Adrenal gland (tissue), 12 donors: ENCODE measurements around the gene ELK4. TPM values are rescaled to one million over a fixed set of nuclear protein-coding genes. Genes with fewer than 3 reads are reported as not detected.
"Not testable (repeated sequence)": the region's sequence is repeated elsewhere in the genome, so short reads cannot be mapped to it uniquely, and the experiment has no call there.

Source experiments
- DNase-seq, 7 donors: peaks; one replicate each; pipeline ENCODE4 v3.0.0-alpha.2; 2019 to 2020
- H3K27ac ChIP-seq, 5 donors: fragments of 200-600 bp; sonication (generic) in 4 of 5; 1 replicate in 3 of 5; 2 replicates in 2 of 5; pipeline versions ENCODE4 v1.5.1 to v1.8.0; 2016 to 2020; ENCODE audit warnings: mild to moderate bottlenecking in 1 of 5
- H3K27me3 ChIP-seq: fragments of 200-600 bp; 2 replicates; pipeline ENCODE4 v1.8.0; 2021
- H3K36me3 ChIP-seq, 2 donors: fragments of 200-600 bp; replicated peaks in 1 of 2; 1 replicate in 1 of 2; 2 replicates in 1 of 2; pipeline versions ENCODE4 v1.5.1 to v1.8.0; 2018 to 2022
- H3K4me1 ChIP-seq, 2 donors: fragments of 200-600 bp; replicated peaks in 1 of 2; 1 replicate in 1 of 2; 2 replicates in 1 of 2; pipeline versions ENCODE4 v1.5.1 to v1.8.0; 2018 to 2021
- H3K4me3 ChIP-seq, 4 donors: fragments of 200-600 bp; sonication (generic) in 3 of 4; one replicate each; pipeline ENCODE4 v1.5.1; 2016 to 2018
- H3K9me3 ChIP-seq, 3 donors: fragments of 200-600 bp; sonication (generic) in 1 of 3; replicated peaks in 1 of 3; 1 replicate in 2 of 3; 2 replicates in 1 of 3; pipeline versions ENCODE4 v1.5.1 to v1.8.0; 2016 to 2021
- POLR2A ChIP-seq, 2 donors: fragments of 450-650 bp; IDR thresholded peaks; one replicate each; pipeline ENCODE4 v1.6.1; 2017; ENCODE audit warnings: antibody characterized with exemption in 2 of 2, mild to moderate bottlenecking in 2 of 2, moderate library complexity in 1 of 2
- WGBS, 4 donors: extraction: QIAGEN DNeasy Blood & Tissue Kit in 2 of 4; methylation state at CpG; one replicate each; pipeline versions ENCODE4 v1.1.5 to v1.1.7; 2013 to 2017; 5-methylcytosine and 5-hydroxymethylcytosine counted together
- intact Hi-C, 2 donors: fragments of 100-400 bp; cut with DNase I; formaldehyde crosslinking; loops; one replicate each; pipeline versions ENCODE4 v1.14.1 to v1.15.0; 2022 to 2023
- polyA plus RNA-seq, 3 donors: library from polyadenylated mRNA; stranded (reverse); fragments of 200-250 nt in 2 of 3; fragments of 350-450 nt in 1 of 3; fragmentation: Illumina TruSeq in 1 of 3; extraction: RNeasy Lipid Tissue Mini Kit (QIAGEN cat#74804) in 1 of 3; gene quantifications; one replicate each; pipeline ENCODE4 v1.2.3, GENCODE V29; 2013 to 2014
- total RNA-seq, 9 donors: library from RNA; depleted of rRNA in 4 of 9; stranded (reverse); fragments of >200 nt in 4 of 9; fragments of 120-200 nt in 1 of 9; fragmentation: NEBNext Ultra II Directional in 1 of 9; extraction: Animal tissue kit (Norgen Biotek cat#: 25700) in 1 of 9; gene quantifications; one replicate each; pipeline versions ENCODE4 v1.1.0 to v1.2.4, GENCODE V29; 2013 to 2023
- TF ChIP-seq, protein P1 (sequence below), 6 experiments: fragments of 450-650 bp in 4 of 6; fragments of 200-600 bp in 2 of 6; sonication (generic) in 1 of 6; IDR thresholded peaks; 1 replicate in 5 of 6; 2 replicates in 1 of 6; pipeline versions ENCODE4 v1.5.1 to v1.8.0; 2016 to 2021; ENCODE audit warnings: antibody characterized with exemption in 6 of 6, mild to moderate bottlenecking in 2 of 6, moderate library complexity in 1 of 6
- donor health status: healthy with polysubstance abuse.
- donor health status: Bipolar disorder and iron deficiency.
- donor health status: DM: yes; HTN: yes; CAD: no.
- donor health status: DM: no; HTN: no; CAD: no.
- donor health status: DM: no; HTN: no; CAD: no.
- donor health status: DM: yes; HTN: yes; CAD: no.

ELK4 gene
- total and polyA plus RNA-seq, 12 donors, result 3.6 to 40.2 (median 14.0) TPM

DNA sequence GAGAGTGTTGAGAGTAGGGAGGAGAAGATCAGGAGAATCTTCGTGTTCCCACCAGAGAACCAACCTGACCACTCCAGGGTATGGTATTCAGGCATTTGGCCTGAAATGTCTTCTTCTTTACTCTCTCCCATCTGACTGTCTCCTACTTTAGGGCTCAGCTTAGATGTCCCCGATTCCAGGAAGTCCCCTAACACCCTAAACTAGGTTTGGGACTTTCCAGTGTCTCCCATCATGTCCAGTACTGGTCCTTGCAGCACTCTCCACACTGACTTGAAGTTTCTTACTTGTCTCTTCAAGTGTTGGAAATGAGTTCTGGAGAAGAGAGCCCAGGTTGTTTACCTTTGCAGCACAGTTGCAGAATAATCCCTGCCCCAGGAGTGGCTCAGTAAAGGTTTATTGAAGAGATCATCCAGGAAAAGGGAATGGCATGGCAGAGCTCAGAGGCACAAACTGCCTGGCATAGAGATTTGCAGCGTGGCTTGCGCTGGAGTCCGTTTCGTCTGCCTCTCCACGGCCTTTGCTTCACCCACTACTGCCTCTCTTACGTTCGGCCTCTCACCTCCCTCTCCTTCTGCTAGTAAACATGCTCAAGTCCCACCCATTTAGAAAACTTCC is 6.2 kb upstream of the ELK4 start:
- intact Hi-C loops, result no loop called here
- Histone ChIP-seq H3K4me3 (no peak overlapping the region), H3K9me3 (no peaks in the 10 kb centered on the region), H3K27ac (no peak overlapping the region), H3K36me3 (no peaks in the 10 kb centered on the region), H3K27me3 (no peaks in the 10 kb centered on the region), H3K4me1 (peaks cover 0 to 5% of the 10 kb centered on the region in 2 donors)
- WGBS, 4 donors, result 87 to 97% (median 88%) methylated on average over 9 of the region's 9 CpGs
- TF ChIP-seq, protein P1, sequence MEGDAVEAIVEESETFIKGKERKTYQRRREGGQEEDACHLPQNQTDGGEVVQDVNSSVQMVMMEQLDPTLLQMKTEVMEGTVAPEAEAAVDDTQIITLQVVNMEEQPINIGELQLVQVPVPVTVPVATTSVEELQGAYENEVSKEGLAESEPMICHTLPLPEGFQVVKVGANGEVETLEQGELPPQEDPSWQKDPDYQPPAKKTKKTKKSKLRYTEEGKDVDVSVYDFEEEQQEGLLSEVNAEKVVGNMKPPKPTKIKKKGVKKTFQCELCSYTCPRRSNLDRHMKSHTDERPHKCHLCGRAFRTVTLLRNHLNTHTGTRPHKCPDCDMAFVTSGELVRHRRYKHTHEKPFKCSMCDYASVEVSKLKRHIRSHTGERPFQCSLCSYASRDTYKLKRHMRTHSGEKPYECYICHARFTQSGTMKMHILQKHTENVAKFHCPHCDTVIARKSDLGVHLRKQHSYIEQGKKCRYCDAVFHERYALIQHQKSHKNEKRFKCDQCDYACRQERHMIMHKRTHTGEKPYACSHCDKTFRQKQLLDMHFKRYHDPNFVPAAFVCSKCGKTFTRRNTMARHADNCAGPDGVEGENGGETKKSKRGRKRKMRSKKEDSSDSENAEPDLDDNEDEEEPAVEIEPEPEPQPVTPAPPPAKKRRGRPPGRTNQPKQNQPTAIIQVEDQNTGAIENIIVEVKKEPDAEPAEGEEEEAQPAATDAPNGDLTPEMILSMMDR (IDR thresholded peaks at IDR 0.05), result no peak
- TF ChIP-seq POLR2A (IDR thresholded peaks at IDR 0.05), result no peak
- DNase-seq, result no peak

DNA sequence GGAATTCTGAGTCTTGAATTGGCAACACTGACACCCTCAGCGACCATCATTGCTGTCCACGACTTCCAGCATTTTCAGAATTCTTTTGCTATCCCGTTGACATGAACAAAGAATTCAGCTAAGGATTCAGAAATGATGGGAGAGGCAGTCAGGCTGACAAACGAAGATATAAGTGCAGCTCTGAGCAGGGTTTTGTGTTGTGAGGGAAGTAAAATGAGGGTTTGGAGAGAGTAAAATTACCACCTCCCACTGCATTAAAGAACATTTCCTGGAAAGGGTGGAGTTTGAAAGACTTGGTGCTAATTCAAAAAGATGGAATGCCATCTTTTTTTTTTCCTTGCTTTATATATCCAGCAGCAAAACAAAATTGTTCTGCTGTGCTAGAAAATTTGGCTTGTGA is 4.9 kb upstream of the ELK4 start:
- intact Hi-C loops, result no loop called here
- 31 to 37% (median 34%) methylated on average over 4 of the region's 4 CpGs for WGBS, 4 donors
- no peak overlapping the region for H3K4me3 ChIP-seq
- no peaks in the 10 kb centered on the region for H3K36me3 ChIP-seq
- no peaks in the 10 kb centered on the region for H3K27me3 ChIP-seq
- no peak for DNase-seq
- no peak overlapping the region for H3K27ac ChIP-seq
- TF ChIP-seq POLR2A (IDR thresholded peaks at IDR 0.05), result no peak
- TF ChIP-seq, protein P1 (IDR thresholded peaks at IDR 0.05), result no peak
- H3K4me1 ChIP-seq, result peaks cover 0 to 11% of the 10 kb centered on the region in 2 donors
- no peaks in the 10 kb centered on the region for H3K9me3 ChIP-seq

DNA sequence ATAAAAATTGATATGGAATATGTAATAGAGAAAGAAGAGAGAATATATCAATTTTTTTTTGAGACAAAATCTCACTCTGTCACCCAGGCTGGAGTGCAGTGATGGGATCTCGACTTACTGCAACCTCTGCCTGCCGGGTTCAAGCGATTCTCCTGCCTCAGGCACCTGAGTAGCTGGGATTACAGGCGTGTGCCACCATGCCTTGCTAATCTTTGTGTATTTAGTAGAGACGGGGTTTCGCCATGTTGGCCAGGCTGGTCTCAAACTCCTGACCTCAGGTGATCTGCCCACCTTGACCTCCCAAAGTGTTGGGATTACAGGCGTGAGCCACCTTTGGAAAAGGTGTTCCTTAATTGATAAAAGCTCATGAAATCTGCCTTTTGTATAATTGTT is 4.3 kb upstream of the ELK4 start:
- DNase-seq, H3K9me3 ChIP-seq, H3K36me3 ChIP-seq, H3K27me3 ChIP-seq, H3K27ac ChIP-seq, H3K4me3 ChIP-seq, intact Hi-C loops: not testable (repeated sequence)
- WGBS, 4 donors, result 66 to 83% (median 74%) methylated on average over 5 to 7 of the region's 7 CpGs
- H3K4me1 ChIP-seq, result peaks cover 0 to 11% of the 10 kb centered on the region in 2 donors

DNA sequence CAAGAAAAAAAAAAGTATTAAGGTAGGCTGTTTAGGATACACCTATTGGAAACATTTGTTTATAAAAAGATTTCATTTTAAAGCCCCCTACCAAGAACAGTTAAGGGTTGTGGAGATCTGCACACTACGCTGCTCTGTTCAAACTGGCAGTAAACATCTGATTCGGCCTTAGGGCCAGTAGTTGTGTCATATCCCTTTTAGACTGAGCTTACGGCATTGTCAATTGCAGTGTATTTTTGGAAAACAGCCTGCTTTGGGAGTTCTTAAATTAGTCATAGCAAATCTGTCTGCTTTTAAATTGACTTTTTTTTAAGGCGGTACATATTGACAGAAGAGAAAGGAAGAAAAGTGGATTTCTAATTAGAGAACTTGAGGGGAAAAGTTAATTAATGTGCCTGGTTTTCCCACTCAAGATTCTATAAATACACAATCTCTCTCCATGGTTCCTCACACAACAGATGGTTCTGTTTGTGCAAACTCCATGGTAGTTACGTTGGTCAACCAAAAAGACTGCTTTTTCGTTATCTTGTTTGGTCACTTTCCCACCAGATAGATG is 1.7 kb upstream of the ELK4 start:
- Histone ChIP-seq H3K36me3 (no peaks in the 10 kb centered on the region), H3K9me3 (no peaks in the 10 kb centered on the region), H3K4me3 (no peak overlapping the region), H3K4me1 (peaks cover 6 to 28% of the 10 kb centered on the region in 2 donors), H3K27me3 (no peaks in the 10 kb centered on the region), H3K27ac (peak overlapping the region in 1 of 5 donors; percentile 94)
- peak in 1 of 7 donors; percentile 11 for DNase-seq
- peak in 1 of 2 donors; percentile 46 for TF ChIP-seq POLR2A (IDR thresholded peaks at IDR 0.05)
- TF ChIP-seq, protein P1 (IDR thresholded peaks at IDR 0.05), result no peak
- intact Hi-C loops, result loop anchor here in 1 of 2 donors (5.0 kb wide), 1 partner anchor 41 kb away; no protein-coding TSS in a partner anchor
- 51 to 65% (median 61%) methylated on average over 6 of the region's 6 CpGs for WGBS, 4 donors
